SK-N-SH treated with all-trans-retinoic acid at 6 μM for 48 hours (cell line): ENCODE measurements around the gene PNLIP.

Source experiments
- ATAC-seq: fragments of 200-7000 bp; cut with Tn5 transposase; 3 replicates; pipeline ENCODE4 v1.9.1; 2020; ENCODE audit warnings: mild to moderate bottlenecking, moderate library complexity
- ARNTL ChIP-seq: fragments of 450-650 bp; formaldehyde crosslinking; IDR thresholded peaks from 2 replicates; pipeline ENCODE4 v1.5.0; 2020; ENCODE audit warnings: low read depth, mild to moderate bottlenecking, moderate library complexity, borderline replicate concordance
- BACH2 ChIP-seq: fragments of 250-450 bp; sonication (Bioruptor Pico); IDR thresholded peaks from 2 replicates; pipeline ENCODE4 v1.9.0; 2021; ENCODE audit warnings: mild to moderate bottlenecking, borderline replicate concordance
- CSDC2 ChIP-seq: fragments of 250-450 bp; sonication (Bioruptor Pico); IDR thresholded peaks from 2 replicates; pipeline ENCODE4 v1.5.0; 2020; ENCODE audit warnings: mild to moderate bottlenecking, moderate library complexity
- ESRRG ChIP-seq: fragments of 250-450 bp; sonication (Bioruptor Pico); IDR thresholded peaks from 2 replicates; pipeline ENCODE4 v1.6.1; 2021; ENCODE audit warnings: mild to moderate bottlenecking
- GLIS3 ChIP-seq: fragments of 250-450 bp; sonication (Bioruptor Pico); IDR thresholded peaks from 2 replicates; pipeline ENCODE4 v1.5.0; 2020; ENCODE audit warnings: mild to moderate bottlenecking, moderate library complexity
- ISL1 ChIP-seq: fragments of 250-450 bp; sonication (Bioruptor Pico); IDR thresholded peaks from 2 replicates; pipeline ENCODE4 v2.1.2; 2022; ENCODE audit warnings: mild to moderate bottlenecking, moderate library complexity
- OSR1 ChIP-seq: fragments of 250-450 bp; sonication (Bioruptor Pico); IDR thresholded peaks from 2 replicates; pipeline ENCODE4 v1.8.0; 2022; ENCODE audit warnings: moderate library complexity, mild to moderate bottlenecking, inconsistent platforms
- PPARA ChIP-seq: fragments of 250-450 bp; sonication (Bioruptor Pico); IDR thresholded peaks from 2 replicates; pipeline ENCODE4 v1.5.0; 2020; ENCODE audit warnings: mild to moderate bottlenecking, borderline replicate concordance
- RARB ChIP-seq: fragments of 250-450 bp; sonication (Bioruptor Pico); IDR thresholded peaks from 2 replicates; pipeline ENCODE4 v1.8.0; 2021; ENCODE audit warnings: mild to moderate bottlenecking, moderate library complexity
- SNAI2 ChIP-seq: fragments of 250-450 bp; sonication (Bioruptor Pico); IDR thresholded peaks from 2 replicates; pipeline ENCODE4 v1.5.0; 2020; ENCODE audit warnings: mild to moderate bottlenecking, moderate library complexity
- TCF4 ChIP-seq: fragments of 250-450 bp; sonication (Bioruptor Pico); IDR thresholded peaks from 2 replicates; pipeline ENCODE4 v1.8.0; 2021; ENCODE audit warnings: mild to moderate bottlenecking, moderate library complexity, borderline replicate concordance
- ZFP3 ChIP-seq: fragments of 250-450 bp; sonication (Bioruptor Pico); IDR thresholded peaks from 2 replicates; pipeline ENCODE4 v1.5.0; 2020; ENCODE audit warnings: mild to moderate bottlenecking, moderate library complexity
- ZFP30 ChIP-seq: fragments of 450-650 bp; formaldehyde crosslinking; IDR thresholded peaks from 2 replicates; pipeline ENCODE4 v1.5.0; 2022; ENCODE audit warnings: mild to moderate bottlenecking, moderate library complexity
- ZNF565 ChIP-seq: fragments of 450-650 bp; formaldehyde crosslinking; conservative IDR thresholded peaks from 2 replicates; pipeline ENCODE4 v1.5.0; 2020; ENCODE audit warnings: low read depth, mild to moderate bottlenecking, moderate library complexity
- ZNF70 ChIP-seq: fragments of 450-650 bp; formaldehyde crosslinking; IDR thresholded peaks from 2 replicates; pipeline ENCODE4 v1.5.0; 2020; ENCODE audit warnings: mild to moderate bottlenecking, moderate library complexity
- ZNF8 ChIP-seq: fragments of 450-650 bp; formaldehyde crosslinking; IDR thresholded peaks from 2 replicates; pipeline ENCODE4 v1.5.0; 2020; ENCODE audit warnings: mild to moderate bottlenecking, moderate library complexity
- TF ChIP-seq, protein P1 (sequence below): fragments of 250-450 bp; sonication (Bioruptor Pico); IDR thresholded peaks from 2 replicates; pipeline ENCODE4 v1.8.0; 2020; ENCODE audit warnings: mild to moderate bottlenecking, moderate library complexity, borderline replicate concordance
- TF ChIP-seq, protein P2 (sequence below): fragments of 250-450 bp; sonication (Bioruptor Pico); IDR thresholded peaks from 2 replicates; pipeline ENCODE4 v1.5.1; 2020; ENCODE audit warnings: low read depth, mild to moderate bottlenecking, moderate library complexity
- TF ChIP-seq, protein P3 (sequence below): fragments of 250-450 bp; sonication (Bioruptor Pico); IDR thresholded peaks from 2 replicates; pipeline ENCODE4 v1.5.1; 2021; ENCODE audit warnings: mild to moderate bottlenecking, moderate library complexity
- TF ChIP-seq, protein P4 (sequence below): fragments of 250-450 bp; sonication (Bioruptor Pico); IDR thresholded peaks from 2 replicates; pipeline ENCODE4 v1.5.0; 2020; ENCODE audit warnings: mild to moderate bottlenecking, moderate library complexity
- TF ChIP-seq, protein P5 (sequence below): fragments of 250-450 bp; sonication (Bioruptor Pico); IDR thresholded peaks from 2 replicates; pipeline ENCODE4 v1.8.0; 2021; ENCODE audit warnings: low read depth, mild to moderate bottlenecking, moderate library complexity, borderline replicate concordance

PNLIP gene

DNA sequence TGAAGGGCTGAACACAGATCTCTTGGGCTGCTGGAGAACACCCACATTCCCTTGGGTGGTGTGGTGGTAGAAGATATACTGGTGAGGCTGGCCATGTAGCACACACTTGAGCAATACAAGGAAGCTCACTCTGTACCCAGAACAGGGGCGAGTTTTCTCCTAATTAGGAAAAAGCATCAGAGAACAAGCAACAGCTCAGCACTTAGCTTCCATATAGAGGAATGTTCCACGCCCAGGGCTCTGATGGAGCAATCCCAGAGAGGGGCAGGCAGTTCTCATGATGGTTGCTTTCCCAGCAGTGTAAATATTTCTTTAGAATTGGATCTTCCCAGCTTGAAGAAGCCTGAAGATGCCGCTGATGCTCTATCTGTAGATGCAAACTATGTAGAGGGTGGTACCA, 21.0 kb upstream of the PNLIP start:
- no peak for ATAC-seq

DNA sequence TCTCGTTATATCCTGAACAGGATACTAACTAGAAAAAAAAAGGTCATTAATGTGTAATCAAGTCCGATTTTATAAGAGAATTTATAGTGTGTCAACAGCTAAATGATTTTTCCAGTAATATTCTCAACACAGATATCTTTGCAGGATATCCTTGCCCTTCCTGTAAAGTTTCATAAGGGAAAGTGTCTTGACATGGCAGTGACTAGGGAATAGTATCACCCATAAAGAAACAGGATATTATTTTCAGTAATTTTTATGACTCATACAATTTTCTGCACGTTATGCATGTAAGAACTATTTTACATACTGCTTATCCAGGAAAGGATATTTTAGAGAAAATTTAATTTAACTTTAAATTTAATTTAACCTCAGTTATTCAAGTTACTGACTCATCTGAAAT, 19.5 kb upstream of the PNLIP start:
- no peak for TF ChIP-seq OSR1 (CRISPR knock-in tag)
- peak; percentile 74 for TF ChIP-seq ISL1 (CRISPR knock-in tag)
- TF ChIP-seq ZNF8 (CRISPR knock-in tag), result no peak
- TF ChIP-seq TCF4 (CRISPR knock-in tag), result no peak
- TF ChIP-seq, all 23 proteins: peak for 1
- peak; percentile 38; the same call in 2 of the 3 replicates for ATAC-seq

More for the DNA sequence above, 21.0 kb upstream of the PNLIP start:
- TF ChIP-seq SNAI2 (CRISPR knock-in tag), result no peak
- TF ChIP-seq PPARA (CRISPR knock-in tag), result no peak
- no peak for TF ChIP-seq ZFP3 (CRISPR knock-in tag)
- TF ChIP-seq, all 23 proteins: peak for 0

DNA sequence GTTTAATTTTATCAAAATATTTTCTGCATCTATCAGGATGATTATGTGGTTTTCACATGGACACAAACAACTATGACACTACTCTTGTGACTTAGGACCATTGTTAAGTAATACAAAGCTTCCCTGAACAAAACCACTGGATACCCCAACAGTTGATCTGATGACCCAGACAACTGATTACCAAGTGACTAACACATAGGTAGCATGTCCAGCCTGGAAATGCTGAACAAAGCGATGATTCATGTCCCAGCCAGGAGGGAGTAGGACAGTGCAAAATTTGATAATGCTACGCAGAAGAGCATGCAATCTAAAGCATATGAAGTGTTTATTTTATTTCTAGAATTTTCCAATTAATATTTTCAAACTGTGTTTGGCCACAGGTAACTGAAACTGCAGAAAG, 8.9 kb upstream of the PNLIP start:
- no peak for TF ChIP-seq ESRRG (CRISPR knock-in tag)
- TF ChIP-seq, protein P1, sequence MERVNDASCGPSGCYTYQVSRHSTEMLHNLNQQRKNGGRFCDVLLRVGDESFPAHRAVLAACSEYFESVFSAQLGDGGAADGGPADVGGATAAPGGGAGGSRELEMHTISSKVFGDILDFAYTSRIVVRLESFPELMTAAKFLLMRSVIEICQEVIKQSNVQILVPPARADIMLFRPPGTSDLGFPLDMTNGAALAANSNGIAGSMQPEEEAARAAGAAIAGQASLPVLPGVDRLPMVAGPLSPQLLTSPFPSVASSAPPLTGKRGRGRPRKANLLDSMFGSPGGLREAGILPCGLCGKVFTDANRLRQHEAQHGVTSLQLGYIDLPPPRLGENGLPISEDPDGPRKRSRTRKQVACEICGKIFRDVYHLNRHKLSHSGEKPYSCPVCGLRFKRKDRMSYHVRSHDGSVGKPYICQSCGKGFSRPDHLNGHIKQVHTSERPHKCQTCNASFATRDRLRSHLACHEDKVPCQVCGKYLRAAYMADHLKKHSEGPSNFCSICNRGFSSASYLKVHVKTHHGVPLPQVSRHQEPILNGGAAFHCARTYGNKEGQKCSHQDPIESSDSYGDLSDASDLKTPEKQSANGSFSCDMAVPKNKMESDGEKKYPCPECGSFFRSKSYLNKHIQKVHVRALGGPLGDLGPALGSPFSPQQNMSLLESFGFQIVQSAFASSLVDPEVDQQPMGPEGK (CRISPR knock-in tag), result no peak
- TF ChIP-seq, protein P2, sequence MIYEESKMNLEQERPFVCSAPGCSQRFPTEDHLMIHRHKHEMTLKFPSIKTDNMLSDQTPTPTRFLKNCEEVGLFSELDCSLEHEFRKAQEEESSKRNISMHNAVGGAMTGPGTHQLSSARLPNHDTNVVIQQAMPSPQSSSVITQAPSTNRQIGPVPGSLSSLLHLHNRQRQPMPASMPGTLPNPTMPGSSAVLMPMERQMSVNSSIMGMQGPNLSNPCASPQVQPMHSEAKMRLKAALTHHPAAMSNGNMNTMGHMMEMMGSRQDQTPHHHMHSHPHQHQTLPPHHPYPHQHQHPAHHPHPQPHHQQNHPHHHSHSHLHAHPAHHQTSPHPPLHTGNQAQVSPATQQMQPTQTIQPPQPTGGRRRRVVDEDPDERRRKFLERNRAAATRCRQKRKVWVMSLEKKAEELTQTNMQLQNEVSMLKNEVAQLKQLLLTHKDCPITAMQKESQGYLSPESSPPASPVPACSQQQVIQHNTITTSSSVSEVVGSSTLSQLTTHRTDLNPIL (CRISPR knock-in tag), result no peak
- no peak for TF ChIP-seq GLIS3 (CRISPR knock-in tag)
- TF ChIP-seq TCF4 (CRISPR knock-in tag), result no peak
- TF ChIP-seq, protein P3, sequence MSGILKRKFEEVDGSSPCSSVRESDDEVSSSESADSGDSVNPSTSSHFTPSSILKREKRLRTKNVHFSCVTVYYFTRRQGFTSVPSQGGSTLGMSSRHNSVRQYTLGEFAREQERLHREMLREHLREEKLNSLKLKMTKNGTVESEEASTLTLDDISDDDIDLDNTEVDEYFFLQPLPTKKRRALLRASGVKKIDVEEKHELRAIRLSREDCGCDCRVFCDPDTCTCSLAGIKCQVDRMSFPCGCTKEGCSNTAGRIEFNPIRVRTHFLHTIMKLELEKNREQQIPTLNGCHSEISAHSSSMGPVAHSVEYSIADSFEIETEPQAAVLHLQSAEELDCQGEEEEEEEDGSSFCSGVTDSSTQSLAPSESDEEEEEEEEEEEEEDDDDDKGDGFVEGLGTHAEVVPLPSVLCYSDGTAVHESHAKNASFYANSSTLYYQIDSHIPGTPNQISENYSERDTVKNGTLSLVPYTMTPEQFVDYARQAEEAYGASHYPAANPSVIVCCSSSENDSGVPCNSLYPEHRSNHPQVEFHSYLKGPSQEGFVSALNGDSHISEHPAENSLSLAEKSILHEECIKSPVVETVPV (CRISPR knock-in tag), result no peak
- TF ChIP-seq ZFP3 (CRISPR knock-in tag), result no peak
- TF ChIP-seq ISL1 (CRISPR knock-in tag), result no peak
- TF ChIP-seq ZFP30 (CRISPR knock-in tag), result no peak
- TF ChIP-seq ZNF565 (CRISPR knock-in tag), result no peak
- no peak for TF ChIP-seq CSDC2 (CRISPR knock-in tag)
- no peak for TF ChIP-seq RARB (CRISPR knock-in tag)
- no peak for ATAC-seq

DNA sequence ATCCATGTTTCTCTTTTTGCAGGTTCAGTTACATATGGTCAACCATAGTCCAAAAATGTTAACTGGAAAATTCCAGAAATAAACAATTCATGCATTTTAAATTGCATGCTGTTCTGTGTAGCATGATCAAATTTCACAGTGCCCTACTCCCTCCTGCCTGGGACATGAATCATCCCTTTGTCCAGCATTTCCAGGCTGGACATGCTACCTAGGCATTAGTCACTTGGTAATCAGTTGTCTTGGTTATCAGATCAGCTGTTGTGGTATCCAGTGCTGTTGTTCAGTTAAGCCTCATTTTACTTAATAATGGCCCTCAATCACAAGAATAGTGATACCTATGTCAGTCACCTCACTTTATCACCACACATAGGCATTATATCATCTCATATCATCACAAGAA, 7.3 kb upstream of the PNLIP start:
- no peak for TF ChIP-seq ZNF565 (CRISPR knock-in tag)
- TF ChIP-seq, protein P4, sequence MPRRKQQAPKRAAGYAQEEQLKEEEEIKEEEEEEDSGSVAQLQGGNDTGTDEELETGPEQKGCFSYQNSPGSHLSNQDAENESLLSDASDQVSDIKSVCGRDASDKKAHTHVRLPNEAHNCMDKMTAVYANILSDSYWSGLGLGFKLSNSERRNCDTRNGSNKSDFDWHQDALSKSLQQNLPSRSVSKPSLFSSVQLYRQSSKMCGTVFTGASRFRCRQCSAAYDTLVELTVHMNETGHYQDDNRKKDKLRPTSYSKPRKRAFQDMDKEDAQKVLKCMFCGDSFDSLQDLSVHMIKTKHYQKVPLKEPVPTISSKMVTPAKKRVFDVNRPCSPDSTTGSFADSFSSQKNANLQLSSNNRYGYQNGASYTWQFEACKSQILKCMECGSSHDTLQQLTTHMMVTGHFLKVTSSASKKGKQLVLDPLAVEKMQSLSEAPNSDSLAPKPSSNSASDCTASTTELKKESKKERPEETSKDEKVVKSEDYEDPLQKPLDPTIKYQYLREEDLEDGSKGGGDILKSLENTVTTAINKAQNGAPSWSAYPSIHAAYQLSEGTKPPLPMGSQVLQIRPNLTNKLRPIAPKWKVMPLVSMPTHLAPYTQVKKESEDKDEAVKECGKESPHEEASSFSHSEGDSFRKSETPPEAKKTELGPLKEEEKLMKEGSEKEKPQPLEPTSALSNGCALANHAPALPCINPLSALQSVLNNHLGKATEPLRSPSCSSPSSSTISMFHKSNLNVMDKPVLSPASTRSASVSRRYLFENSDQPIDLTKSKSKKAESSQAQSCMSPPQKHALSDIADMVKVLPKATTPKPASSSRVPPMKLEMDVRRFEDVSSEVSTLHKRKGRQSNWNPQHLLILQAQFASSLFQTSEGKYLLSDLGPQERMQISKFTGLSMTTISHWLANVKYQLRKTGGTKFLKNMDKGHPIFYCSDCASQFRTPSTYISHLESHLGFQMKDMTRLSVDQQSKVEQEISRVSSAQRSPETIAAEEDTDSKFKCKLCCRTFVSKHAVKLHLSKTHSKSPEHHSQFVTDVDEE (CRISPR knock-in tag), result no peak
- no peak for TF ChIP-seq TCF4 (CRISPR knock-in tag)
- TF ChIP-seq, protein P5, sequence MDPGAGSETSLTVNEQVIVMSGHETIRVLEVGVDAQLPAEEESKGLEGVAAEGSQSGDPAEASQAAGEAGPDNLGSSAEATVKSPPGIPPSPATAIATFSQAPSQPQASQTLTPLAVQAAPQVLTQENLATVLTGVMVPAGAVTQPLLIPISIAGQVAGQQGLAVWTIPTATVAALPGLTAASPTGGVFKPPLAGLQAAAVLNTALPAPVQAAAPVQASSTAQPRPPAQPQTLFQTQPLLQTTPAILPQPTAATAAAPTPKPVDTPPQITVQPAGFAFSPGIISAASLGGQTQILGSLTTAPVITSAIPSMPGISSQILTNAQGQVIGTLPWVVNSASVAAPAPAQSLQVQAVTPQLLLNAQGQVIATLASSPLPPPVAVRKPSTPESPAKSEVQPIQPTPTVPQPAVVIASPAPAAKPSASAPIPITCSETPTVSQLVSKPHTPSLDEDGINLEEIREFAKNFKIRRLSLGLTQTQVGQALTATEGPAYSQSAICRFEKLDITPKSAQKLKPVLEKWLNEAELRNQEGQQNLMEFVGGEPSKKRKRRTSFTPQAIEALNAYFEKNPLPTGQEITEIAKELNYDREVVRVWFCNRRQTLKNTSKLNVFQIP, result no peak
- no peak for TF ChIP-seq RARB (CRISPR knock-in tag)
- TF ChIP-seq ZFP30 (CRISPR knock-in tag), result no peak
- TF ChIP-seq ARNTL (CRISPR knock-in tag), result no peak
- TF ChIP-seq GLIS3 (CRISPR knock-in tag), result no peak
- TF ChIP-seq BACH2 (CRISPR knock-in tag), result no peak
- TF ChIP-seq ZNF70, result no peak
- TF ChIP-seq, protein P3 (CRISPR knock-in tag), result no peak
- ATAC-seq, result no peak
